Panc1 (cell line): ENCODE measurements around the gene NR6A1. TPM values are rescaled to one million over a fixed set of nuclear protein-coding genes. Genes with fewer than 3 reads are reported as not detected.

Experiments used
- ATAC-seq: fragments of 200-7000 bp; cut with Tn5 transposase; 2 replicates; pipeline ENCODE4 v1.9.1; 2020; ENCODE audit warnings: mild to moderate bottlenecking, moderate library complexity
- BruUV-seq: library from RNA; stranded (reverse); fragments of 400-500 nt; replicated peaks from 2 replicates; lab custom pipeline; 2021; lab: Mats Ljungman, UMichigan
- CTCF ChIA-PET: fragments of 300-600 bp; sonication (Branson Sonifier 250); formaldehyde crosslinking; loops from one replicate; lab custom pipeline; 2022; ENCODE audit warnings: antibody characterized with exemption; lab: Charles Lee
- POLR2A ChIA-PET: fragments of 300-600 bp; sonication (Branson Sonifier 250); formaldehyde crosslinking; loops from one replicate; lab custom pipeline; 2022; ENCODE audit warnings: antibody characterized with exemption; lab: Charles Lee
- DNase-seq: peaks from one replicate; pipeline ENCODE4 v3.0.0-alpha.2; 2010; ENCODE audit warnings: low read depth, low spot score
- H3K27ac ChIP-seq: 2 replicates; pipeline ENCODE4 v1.5.1; 2011; ENCODE audit warnings: mild to moderate bottlenecking, low read length, inconsistent platforms
- H3K27me3 ChIP-seq: fragments of 200-500 bp; sonication (Bioruptor generic); 2 replicates; pipeline ENCODE4 v1.6.0; 2014; ENCODE audit warnings: low read length, inconsistent platforms; ENCODE audit not compliant: control insufficient read depth, insufficient read depth
- H3K36me3 ChIP-seq: fragments of 200-500 bp; sonication (Bioruptor generic); 2 replicates; pipeline ENCODE4 v1.5.1; 2014; ENCODE audit warnings: inconsistent platforms, mild to moderate bottlenecking, low read length, moderate library complexity; ENCODE audit not compliant: control insufficient read depth, insufficient read depth
- H3K4me1 ChIP-seq: 2 replicates; pipeline ENCODE4 v1.5.1; 2011; ENCODE audit warnings: inconsistent platforms, mild to moderate bottlenecking, low read length, moderate library complexity; ENCODE audit not compliant: control insufficient read depth, insufficient read depth
- H3K4me3 ChIP-seq, 2 experiments: 2 replicates each; pipeline ENCODE4 v1.5.1; 2011 to 2012; ENCODE audit warnings: low read depth in 2 of 2, low read length in 2 of 2, mild to moderate bottlenecking in 2 of 2, inconsistent platforms in 1 of 2, moderate library complexity in 1 of 2
- H3K9me3 ChIP-seq: fragments of 200-500 bp; sonication (Bioruptor generic); 2 replicates; pipeline ENCODE4 v1.5.1; 2014; ENCODE audit warnings: low read depth, mild to moderate bottlenecking, inconsistent platforms, low read length, moderate library complexity; ENCODE audit not compliant: control insufficient read depth, insufficient read depth
- POLR2AphosphoS5 ChIP-seq: IDR thresholded peaks from 2 replicates; pipeline ENCODE4 v1.6.1; 2012; ENCODE audit warnings: mild to moderate bottlenecking, low read depth, low read length, moderate library complexity
- SIN3A ChIP-seq: IDR thresholded peaks from 2 replicates; pipeline ENCODE4 v1.6.1; 2012; ENCODE audit warnings: low read depth, mild to moderate bottlenecking, low read length, moderate library complexity, borderline replicate concordance; ENCODE audit not compliant: insufficient read depth
- TCF7L2 ChIP-seq: IDR thresholded peaks from 2 replicates; pipeline ENCODE4 v1.6.1; 2011; ENCODE audit warnings: mild to moderate bottlenecking, low read depth, low read length, inconsistent platforms
- in situ Hi-C: cut with HindIII; loops from 2 replicates; pipeline ENCODE4 v1.10.0; 2016; ENCODE audit warnings: low sequenced_read_pairs, low pct_unique_long_range_greater_than_20kb
- intact Hi-C: fragments of 100-400 bp; cut with micrococcal nuclease; formaldehyde crosslinking; loops from one replicate; pipeline ENCODE4 v1.10.0; 2022; ENCODE audit not compliant: unreplicated experiment
- total RNA-seq: library from RNA; stranded (reverse); gene quantifications from one replicate; pipeline ENCODE4 v1.2.1, GENCODE V29; 2021; ENCODE audit not compliant: unreplicated experiment
- TF ChIP-seq, protein P1 (sequence below): fragments of 450-650 bp; IDR thresholded peaks from 2 replicates; pipeline ENCODE4 v1.5.1; 2017; ENCODE audit warnings: mild to moderate bottlenecking
- TF ChIP-seq, protein P2 (sequence below), 2 experiments: IDR thresholded peaks; 2 replicates each; pipeline ENCODE4 v1.6.1; 2011 to 2012; ENCODE audit warnings: low read depth in 2 of 2, control low read depth in 1 of 2, low read length in 1 of 2, mild to moderate bottlenecking in 1 of 2, moderate library complexity in 1 of 2; ENCODE audit not compliant: insufficient read depth in 1 of 2

NR6A1 gene
- total RNA-seq, 1 experiment from 2014 or later, result 7.6 TPM

DNA sequence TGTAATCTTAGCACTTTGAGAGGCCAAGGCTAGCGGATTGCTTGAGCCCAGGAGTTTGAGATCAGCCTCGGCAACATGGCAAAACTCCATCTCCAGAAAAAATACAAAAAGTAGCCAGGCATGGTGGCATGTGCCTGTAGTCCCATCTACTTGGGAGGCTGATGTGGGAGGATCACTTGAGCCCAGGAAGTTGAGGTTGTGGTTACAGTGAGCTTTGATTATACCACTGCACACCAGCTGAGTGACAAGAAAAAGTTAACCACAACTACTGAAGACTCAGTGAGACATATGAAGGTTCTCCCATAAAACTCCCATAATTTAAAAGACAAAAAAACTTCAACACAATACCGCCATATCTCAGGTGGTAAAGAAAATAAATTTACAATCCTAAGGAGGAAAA is 98.0 kb downstream of the NR6A1 start:
- BruUV-seq, result no TSS peak
- Histone ChIP-seq H3K27me3 (no peaks in the 10 kb centered on the region), H3K4me3 (no peak overlapping the region), H3K27ac (no peak overlapping the region), H3K4me1 (peaks cover 17% of the 10 kb centered on the region), H3K36me3 (no peaks in the 10 kb centered on the region; the same call in 1 of the 2 replicates), H3K9me3 (no peaks in the 10 kb centered on the region)
- POLR2A ChIA-PET, result interaction anchor here (0.5 kb wide), 1 partner anchor 542 kb away, joined by 9 read pairs; no protein-coding TSS in a partner anchor
- intact Hi-C loops, result no loop called here
- CTCF ChIA-PET, result interaction anchor here (1.5 kb wide), 1 partner anchor 56 kb away, joined by 6 read pairs; no protein-coding TSS in a partner anchor
- in situ Hi-C loops, result no loop called here
- DNase-seq, result no peak
- no peak for TF ChIP-seq TCF7L2
- no peak for TF ChIP-seq SIN3A
- TF ChIP-seq, protein P1, sequence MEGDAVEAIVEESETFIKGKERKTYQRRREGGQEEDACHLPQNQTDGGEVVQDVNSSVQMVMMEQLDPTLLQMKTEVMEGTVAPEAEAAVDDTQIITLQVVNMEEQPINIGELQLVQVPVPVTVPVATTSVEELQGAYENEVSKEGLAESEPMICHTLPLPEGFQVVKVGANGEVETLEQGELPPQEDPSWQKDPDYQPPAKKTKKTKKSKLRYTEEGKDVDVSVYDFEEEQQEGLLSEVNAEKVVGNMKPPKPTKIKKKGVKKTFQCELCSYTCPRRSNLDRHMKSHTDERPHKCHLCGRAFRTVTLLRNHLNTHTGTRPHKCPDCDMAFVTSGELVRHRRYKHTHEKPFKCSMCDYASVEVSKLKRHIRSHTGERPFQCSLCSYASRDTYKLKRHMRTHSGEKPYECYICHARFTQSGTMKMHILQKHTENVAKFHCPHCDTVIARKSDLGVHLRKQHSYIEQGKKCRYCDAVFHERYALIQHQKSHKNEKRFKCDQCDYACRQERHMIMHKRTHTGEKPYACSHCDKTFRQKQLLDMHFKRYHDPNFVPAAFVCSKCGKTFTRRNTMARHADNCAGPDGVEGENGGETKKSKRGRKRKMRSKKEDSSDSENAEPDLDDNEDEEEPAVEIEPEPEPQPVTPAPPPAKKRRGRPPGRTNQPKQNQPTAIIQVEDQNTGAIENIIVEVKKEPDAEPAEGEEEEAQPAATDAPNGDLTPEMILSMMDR, result no peak
- TF ChIP-seq POLR2AphosphoS5, result no peak
- TF ChIP-seq, protein P2, sequence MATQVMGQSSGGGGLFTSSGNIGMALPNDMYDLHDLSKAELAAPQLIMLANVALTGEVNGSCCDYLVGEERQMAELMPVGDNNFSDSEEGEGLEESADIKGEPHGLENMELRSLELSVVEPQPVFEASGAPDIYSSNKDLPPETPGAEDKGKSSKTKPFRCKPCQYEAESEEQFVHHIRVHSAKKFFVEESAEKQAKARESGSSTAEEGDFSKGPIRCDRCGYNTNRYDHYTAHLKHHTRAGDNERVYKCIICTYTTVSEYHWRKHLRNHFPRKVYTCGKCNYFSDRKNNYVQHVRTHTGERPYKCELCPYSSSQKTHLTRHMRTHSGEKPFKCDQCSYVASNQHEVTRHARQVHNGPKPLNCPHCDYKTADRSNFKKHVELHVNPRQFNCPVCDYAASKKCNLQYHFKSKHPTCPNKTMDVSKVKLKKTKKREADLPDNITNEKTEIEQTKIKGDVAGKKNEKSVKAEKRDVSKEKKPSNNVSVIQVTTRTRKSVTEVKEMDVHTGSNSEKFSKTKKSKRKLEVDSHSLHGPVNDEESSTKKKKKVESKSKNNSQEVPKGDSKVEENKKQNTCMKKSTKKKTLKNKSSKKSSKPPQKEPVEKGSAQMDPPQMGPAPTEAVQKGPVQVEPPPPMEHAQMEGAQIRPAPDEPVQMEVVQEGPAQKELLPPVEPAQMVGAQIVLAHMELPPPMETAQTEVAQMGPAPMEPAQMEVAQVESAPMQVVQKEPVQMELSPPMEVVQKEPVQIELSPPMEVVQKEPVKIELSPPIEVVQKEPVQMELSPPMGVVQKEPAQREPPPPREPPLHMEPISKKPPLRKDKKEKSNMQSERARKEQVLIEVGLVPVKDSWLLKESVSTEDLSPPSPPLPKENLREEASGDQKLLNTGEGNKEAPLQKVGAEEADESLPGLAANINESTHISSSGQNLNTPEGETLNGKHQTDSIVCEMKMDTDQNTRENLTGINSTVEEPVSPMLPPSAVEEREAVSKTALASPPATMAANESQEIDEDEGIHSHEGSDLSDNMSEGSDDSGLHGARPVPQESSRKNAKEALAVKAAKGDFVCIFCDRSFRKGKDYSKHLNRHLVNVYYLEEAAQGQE (IDR thresholded peaks at IDR 0.05; ENCODE audit: insufficient read depth in 1 of 2, low read depth in 2 of 2, low read length in 1 of 2), result no peak
- ATAC-seq, result no peak

DNA sequence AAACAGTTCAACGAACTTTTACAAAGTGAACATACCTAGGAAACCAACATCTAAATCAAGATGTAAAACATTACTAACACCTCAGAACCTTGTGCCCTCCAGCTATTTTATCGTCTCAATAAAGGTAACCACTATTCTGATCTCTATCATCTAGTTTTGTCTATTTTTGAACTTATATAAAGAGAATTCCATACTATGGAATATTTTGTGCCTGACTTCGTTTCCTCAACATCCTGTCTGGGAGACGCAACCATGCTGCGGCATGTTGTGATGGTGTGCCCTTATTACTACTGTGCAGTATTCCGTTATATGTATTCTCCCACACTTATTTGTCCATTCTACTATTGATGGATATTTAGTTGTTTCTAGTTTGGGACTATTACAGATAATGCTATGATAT is 99.2 kb downstream of the NR6A1 start:
- no peak for TF ChIP-seq SIN3A
- in situ Hi-C loops, result no loop called here
- no TSS peak for BruUV-seq
- intact Hi-C loops, result no loop called here
- H3K36me3 ChIP-seq, result no peaks in the 10 kb centered on the region; the same call in 1 of the 2 replicates
- no peaks in the 10 kb centered on the region for H3K9me3 ChIP-seq
- no peak for DNase-seq
- peaks cover 14% of the 10 kb centered on the region for H3K4me1 ChIP-seq
- H3K27me3 ChIP-seq, result no peaks in the 10 kb centered on the region
- no peak overlapping the region for H3K4me3 ChIP-seq
- ChIA-PET CTCF (no interaction called here), POLR2A (interaction anchor here (0.7 kb wide), 1 partner anchor 18 kb away, joined by 4 read pairs; no protein-coding TSS in a partner anchor)
- ATAC-seq, result no peak
- no peak overlapping the region for H3K27ac ChIP-seq

DNA sequence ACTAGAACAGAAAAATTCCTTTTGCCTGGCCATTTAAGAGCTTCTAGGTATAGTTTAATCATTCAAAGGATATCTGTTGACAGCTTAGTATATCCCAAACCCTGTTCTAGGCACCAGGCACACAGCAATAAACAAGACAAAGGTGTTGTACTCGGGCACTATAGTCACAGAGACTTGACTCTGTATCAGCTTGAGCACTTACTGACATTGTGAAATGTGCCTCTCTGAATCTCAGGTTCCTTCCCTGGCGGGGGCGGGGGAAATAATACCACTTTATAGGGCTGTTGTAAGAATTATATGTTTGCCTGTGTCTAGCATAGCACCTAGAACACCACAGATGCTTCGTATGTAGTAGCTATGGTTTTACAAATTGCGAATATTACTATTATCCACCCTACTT is 104.5 kb downstream of the NR6A1 start:
- intact Hi-C loops, result no loop called here
- in situ Hi-C loops, result no loop called here
- peaks cover 34% of the 10 kb centered on the region for H3K4me1 ChIP-seq

More for the DNA sequence above, 104.5 kb downstream of the NR6A1 start:
- Histone ChIP-seq H3K27ac (no peak overlapping the region), H3K4me3 (no peak overlapping the region), H3K9me3 (no peaks in the 10 kb centered on the region), H3K27me3 (no peaks in the 10 kb centered on the region), H3K36me3 (no peaks in the 10 kb centered on the region)
- no peak for ATAC-seq
- BruUV-seq, result no TSS peak
- no peak for DNase-seq
- POLR2A ChIA-PET, result no interaction called here
- CTCF ChIA-PET, result no interaction called here
- TF ChIP-seq, protein P1, result no peak
- TF ChIP-seq SIN3A (no peak), TCF7L2 (no peak), POLR2AphosphoS5 (no peak)
- TF ChIP-seq, protein P2 (IDR thresholded peaks at IDR 0.05; ENCODE audit: insufficient read depth in 1 of 2, low read depth in 2 of 2, low read length in 1 of 2), result no peak
